ENCODE results near the gene TOP1.

TOP1 gene

DNA sequence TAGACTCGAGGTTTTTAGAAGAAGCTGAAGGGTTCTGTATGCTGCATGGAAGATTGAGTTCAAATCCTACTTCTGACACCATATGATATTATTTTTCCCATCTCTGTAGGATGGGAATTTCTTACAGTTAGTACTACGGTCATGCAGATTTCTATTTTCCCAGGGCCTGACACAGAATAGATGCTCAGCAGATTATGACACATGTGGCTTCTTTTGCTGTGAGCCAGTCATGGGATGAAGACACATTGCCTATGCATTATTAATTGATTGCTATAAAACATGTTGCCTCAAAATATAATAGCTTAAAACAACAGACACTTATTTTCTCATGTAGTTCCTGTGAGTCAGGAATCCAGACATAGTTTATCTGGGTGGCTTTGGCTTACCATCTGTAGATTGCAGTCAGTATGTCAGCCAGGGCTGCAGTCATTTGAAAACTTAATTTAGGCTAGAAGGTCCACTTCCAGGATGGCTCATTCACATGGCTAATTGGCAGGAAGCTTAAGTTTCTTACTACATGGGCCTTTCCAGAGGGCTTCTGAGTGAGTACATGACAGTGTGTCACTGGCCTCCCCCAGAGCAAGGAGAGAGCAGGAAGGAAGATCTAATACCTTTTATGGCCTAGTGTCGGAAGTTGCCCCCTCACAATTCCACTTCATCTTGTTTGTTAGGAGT, 29.5 kb downstream of the TOP1 start:
- Mint-ChIP-seq H3K27ac (peak overlapping the region; percentile 30), H3K27me3 (no peaks in the 10 kb centered on the region), H3K4me3 (peak overlapping the region; percentile 11), H3K9me3 (no peaks in the 10 kb centered on the region), H3K4me1 (peaks cover 71% of the 10 kb centered on the region), H3K36me3 (peaks cover 21% of the 10 kb centered on the region)

DNA sequence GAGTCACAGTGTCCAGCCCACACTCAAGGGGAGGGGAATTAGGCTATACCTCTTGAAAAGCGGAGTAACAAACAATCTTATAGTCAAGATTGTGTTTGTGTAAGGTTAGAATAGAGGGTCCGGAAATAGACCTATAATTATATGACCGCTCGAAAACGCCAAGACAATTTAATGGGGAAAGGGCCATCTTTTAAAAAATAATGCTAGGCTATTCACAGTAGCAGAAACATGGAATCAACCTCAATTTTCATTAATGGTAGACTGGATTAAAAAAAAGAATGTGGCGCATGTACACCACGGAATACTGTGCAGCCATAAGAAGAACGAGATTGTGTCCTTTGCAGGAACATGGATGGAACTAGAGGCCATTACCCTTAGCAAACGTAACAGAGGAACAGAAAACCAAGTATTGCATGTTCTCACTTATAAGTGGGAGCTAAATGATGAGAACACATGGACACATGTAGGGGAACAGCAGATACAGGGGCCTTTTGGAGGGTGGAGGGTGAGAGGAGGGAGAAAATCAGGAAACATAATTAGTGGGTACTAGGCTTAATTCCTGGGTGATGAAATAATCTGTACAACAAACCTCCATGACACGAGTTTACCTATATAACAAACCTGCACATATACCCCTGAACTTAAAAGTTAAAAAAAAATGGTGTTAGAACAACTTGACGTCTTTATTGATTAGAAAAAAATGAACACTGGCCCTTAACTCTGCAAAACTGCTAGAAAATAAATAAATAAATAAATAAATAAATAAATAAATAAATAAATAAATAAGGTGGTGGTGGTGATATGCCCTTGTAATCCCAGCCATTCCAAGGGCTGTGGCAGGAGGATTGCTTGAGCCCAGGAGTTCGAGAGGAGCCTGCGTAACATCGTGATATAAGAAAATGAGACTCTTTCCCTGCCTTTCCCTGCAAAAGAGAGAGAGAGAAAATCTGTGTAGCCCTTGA, 30.3 kb downstream of the TOP1 start:
- H3K9me3 Mint-ChIP-seq = no peaks in the 10 kb centered on the region
- H3K4me1 Mint-ChIP-seq = peaks cover 71% of the 10 kb centered on the region
- H3K27ac Mint-ChIP-seq = peak overlapping the region; percentile 17
- no peaks in the 10 kb centered on the region for H3K27me3 Mint-ChIP-seq
- H3K4me3 Mint-ChIP-seq = no peak overlapping the region
- peaks cover 26% of the 10 kb centered on the region for H3K36me3 Mint-ChIP-seq

DNA sequence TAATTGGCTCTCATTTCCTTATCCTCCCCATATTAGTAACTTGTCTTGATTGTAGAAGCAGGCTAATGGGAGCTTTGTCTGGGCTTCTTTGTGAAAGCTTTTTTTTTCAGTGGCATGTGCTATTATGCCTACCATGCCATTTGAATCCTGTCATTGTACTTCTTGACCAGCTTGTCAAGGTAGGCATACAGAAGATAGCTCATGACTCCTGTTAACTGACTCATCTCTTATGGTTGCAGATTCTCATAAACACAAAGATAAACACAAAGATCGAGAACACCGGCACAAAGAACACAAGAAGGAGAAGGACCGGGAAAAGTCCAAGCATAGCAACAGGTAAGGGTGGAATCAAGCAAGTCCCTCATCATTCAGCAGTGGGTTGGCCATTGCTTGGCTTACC, 32.5 kb downstream of the TOP1 start:
- no peak overlapping the region for H3K27ac Mint-ChIP-seq
- no peaks in the 10 kb centered on the region for H3K9me3 Mint-ChIP-seq
- peaks cover 68% of the 10 kb centered on the region for H3K4me1 Mint-ChIP-seq
- H3K27me3 Mint-ChIP-seq = no peaks in the 10 kb centered on the region
- peaks cover 32% of the 10 kb centered on the region for H3K36me3 Mint-ChIP-seq
- no peak overlapping the region for H3K4me3 Mint-ChIP-seq

DNA sequence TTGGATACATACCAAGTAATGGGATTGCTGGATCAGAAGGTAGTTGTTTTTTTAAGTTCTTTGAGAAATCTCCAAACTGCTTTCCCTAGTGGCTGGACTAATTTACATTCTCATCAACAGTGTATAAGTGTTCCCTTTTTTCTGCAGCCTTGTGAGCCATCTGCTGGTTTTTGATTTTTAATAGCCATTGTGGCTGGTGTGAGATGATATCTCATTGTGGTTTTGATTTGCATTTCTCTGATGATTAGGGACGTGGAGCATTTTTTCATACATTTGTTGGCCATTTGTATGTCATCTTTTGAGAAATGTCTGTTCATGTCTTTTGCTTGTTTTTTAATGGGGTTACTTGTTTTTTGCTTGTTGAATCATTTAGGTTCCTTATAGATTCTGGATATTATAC, 34.8 kb downstream of the TOP1 start:
- peaks cover 64% of the 10 kb centered on the region for H3K4me1 Mint-ChIP-seq
- peaks cover 35% of the 10 kb centered on the region for H3K36me3 Mint-ChIP-seq
- no peak overlapping the region for H3K27ac Mint-ChIP-seq
- no peaks in the 10 kb centered on the region for H3K27me3 Mint-ChIP-seq
- no peaks in the 10 kb centered on the region for H3K9me3 Mint-ChIP-seq
- H3K4me3 Mint-ChIP-seq = no peak overlapping the region

DNA sequence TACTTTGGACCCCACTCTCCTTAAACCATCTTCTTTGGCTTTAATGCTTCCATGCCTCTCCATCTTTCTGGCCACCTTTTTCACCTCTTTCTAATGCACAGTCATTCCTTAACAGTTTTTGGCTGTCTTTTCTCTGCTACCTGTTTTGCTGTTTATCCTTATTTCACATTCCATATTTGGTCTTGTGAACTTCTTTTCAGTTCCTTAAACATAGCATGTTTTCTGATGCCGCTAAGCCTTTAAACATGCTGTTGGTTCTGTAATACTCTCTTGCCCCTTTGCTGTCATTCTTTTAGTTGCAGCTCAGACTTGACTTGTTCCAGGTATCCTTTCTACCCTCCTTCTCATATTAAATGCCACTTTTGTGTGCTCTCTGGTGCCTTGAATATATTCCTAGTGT, 35.8 kb downstream of the TOP1 start:
- H3K4me3 Mint-ChIP-seq = no peak overlapping the region
- no peak overlapping the region for H3K27ac Mint-ChIP-seq
- peaks cover 61% of the 10 kb centered on the region for H3K4me1 Mint-ChIP-seq
- no peaks in the 10 kb centered on the region for H3K9me3 Mint-ChIP-seq
- H3K36me3 Mint-ChIP-seq = peaks cover 35% of the 10 kb centered on the region
- H3K27me3 Mint-ChIP-seq = no peaks in the 10 kb centered on the region

DNA sequence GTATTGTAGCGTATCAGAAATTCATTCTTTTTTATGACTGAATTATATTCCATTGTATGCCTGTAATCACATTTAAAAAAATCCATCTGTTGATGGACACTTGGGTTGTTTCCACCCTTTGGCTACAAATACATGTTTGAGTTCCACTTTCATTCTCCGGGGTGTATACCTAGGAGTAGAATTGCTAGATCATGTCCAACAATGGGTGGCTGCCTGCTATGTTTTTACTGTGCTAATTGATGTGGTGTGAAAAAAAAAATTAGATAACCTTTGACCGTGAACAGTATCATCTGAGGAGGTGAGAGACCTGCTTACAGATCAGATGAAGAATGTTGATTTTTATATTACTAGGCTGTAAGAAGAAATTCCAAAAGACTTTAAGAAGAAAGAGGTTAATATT, 37.1 kb downstream of the TOP1 start:
- Mint-ChIP-seq H3K4me1 (peaks cover 66% of the 10 kb centered on the region), H3K27me3 (no peaks in the 10 kb centered on the region), H3K9me3 (no peaks in the 10 kb centered on the region), H3K4me3 (no peak overlapping the region), H3K27ac (no peak overlapping the region), H3K36me3 (peaks cover 35% of the 10 kb centered on the region)

DNA sequence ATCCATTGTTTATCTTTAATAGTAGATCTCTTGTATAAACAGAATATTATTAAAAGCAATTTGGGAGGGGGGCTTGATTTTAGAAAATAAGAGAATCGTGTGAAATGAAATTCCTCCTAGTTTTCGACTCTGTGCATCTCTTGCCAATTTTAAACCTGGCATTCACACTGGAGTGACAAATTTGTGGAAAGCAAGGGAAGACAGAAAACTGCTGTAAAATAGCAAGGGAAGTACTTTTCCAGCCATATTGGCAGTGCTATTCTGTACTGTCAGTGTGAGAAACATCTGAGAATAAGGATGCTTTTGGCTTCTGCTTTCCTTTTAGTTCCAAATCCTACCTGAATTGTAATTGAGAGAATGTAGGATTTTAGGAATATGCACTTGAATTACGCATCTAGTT, 40.2 kb downstream of the TOP1 start:
- H3K4me3 Mint-ChIP-seq = no peak overlapping the region
- no peak overlapping the region for H3K27ac Mint-ChIP-seq
- H3K36me3 Mint-ChIP-seq = peaks cover 14% of the 10 kb centered on the region
- H3K27me3 Mint-ChIP-seq = no peaks in the 10 kb centered on the region
- no peaks in the 10 kb centered on the region for H3K9me3 Mint-ChIP-seq
- peaks cover 75% of the 10 kb centered on the region for H3K4me1 Mint-ChIP-seq

DNA sequence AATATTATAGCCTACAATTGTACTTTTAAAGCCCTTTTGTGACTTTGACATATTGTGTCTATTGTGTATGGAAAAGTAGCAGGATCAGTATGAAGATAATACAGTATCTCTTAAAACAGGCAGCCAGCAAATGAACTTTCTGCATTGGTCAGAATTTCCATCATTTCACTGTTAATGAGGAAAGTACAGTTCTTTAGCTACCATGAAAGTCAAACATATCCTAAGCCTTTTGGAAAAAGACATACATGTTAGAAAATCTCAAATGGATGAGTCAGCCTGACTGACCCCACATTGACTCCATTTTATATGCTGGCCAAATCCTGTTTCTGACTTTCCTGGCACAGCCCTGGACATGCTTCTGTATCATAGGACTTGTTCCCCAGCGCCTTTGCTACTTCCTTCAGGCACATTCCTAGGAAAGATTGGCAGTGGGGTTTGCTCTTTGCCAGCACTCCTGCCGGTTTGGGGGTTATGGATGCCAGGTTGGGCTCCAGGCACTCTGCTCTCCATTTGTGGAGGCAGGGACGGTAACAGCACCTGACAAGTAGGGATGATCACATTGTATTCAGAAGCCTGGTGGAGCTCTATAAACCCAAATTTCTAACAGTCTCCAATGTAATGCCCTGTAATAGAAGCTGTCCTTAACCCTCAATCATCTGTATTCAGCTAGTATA, 43.7 kb downstream of the TOP1 start:
- Mint-ChIP-seq H3K4me3 (no peak overlapping the region), H3K27me3 (no peaks in the 10 kb centered on the region), H3K9me3 (no peaks in the 10 kb centered on the region), H3K27ac (peak overlapping the region; percentile 62), H3K4me1 (peaks cover 85% of the 10 kb centered on the region), H3K36me3 (peaks cover 18% of the 10 kb centered on the region)

DNA sequence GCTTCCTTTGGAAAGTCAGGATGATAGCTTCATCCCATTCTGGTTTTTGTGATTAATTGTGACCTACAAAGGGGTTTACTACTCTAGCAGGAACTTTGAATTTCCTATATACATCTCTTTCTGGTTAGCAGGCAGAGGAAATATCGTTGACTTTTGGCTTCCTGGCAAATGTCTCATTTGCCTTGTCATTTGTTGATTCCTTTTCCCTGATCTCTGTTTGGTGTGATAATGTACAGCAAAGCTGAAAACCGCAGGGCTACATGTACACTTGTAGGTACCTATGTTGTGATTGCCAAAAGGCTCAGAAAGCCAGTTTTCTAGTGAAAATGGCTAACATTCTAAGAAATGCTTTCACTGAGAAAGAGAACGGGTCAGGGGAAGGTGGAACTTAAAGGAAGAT, 44.3 kb downstream of the TOP1 start:
- Mint-ChIP-seq H3K4me1 (peaks cover 86% of the 10 kb centered on the region), H3K27ac (peak overlapping the region; percentile 25), H3K27me3 (no peaks in the 10 kb centered on the region), H3K36me3 (peaks cover 22% of the 10 kb centered on the region), H3K4me3 (peak overlapping the region; percentile 16), H3K9me3 (no peaks in the 10 kb centered on the region)

DNA sequence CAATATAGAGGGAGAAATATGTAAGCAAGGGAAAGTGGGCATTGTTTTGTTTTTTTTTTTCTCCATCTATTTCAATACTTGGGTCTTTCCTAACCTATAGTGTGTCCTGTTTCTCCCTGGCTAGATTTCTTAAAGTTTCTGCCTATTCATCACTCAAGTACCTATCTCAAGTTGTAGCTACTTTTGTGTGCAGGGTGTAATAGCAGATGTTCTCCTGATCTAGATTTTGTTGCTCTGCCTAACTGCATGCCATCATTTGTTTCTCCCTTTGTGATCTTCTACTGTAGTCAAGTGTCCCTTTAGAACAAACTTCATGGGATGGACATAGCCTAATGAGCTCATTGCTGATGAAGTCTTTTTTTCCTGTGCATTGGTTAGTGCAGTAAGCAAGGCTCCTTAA, 45.8 kb downstream of the TOP1 start:
- H3K9me3 Mint-ChIP-seq = no peaks in the 10 kb centered on the region
- H3K4me3 Mint-ChIP-seq = no peak overlapping the region
- H3K4me1 Mint-ChIP-seq = peaks cover 89% of the 10 kb centered on the region
- peaks cover 19% of the 10 kb centered on the region for H3K36me3 Mint-ChIP-seq
- no peaks in the 10 kb centered on the region for H3K27me3 Mint-ChIP-seq
- H3K27ac Mint-ChIP-seq = no peak overlapping the region

DNA sequence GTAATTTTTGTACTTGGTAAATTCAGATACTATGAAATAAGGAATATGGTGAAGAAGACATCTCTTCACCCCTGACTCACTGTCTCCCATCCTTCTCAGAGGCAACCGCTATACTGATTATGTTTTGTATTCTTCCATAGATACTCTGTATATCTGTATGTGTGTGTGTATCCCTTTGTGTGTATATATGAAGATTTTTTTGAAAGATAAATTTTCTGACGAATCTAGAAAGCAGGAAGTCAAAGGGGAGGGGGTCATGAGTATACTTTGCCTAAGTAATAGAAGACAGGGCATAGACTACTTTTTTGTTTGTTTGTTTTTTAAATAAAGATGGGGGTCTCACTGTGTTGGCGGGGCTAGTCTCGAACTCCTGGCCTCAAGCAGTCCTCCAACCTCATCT, 48.2 kb downstream of the TOP1 start:
- no peaks in the 10 kb centered on the region for H3K27me3 Mint-ChIP-seq
- peaks cover 77% of the 10 kb centered on the region for H3K4me1 Mint-ChIP-seq
- H3K4me3 Mint-ChIP-seq = peak overlapping the region; percentile 20
- no peaks in the 10 kb centered on the region for H3K9me3 Mint-ChIP-seq
- H3K36me3 Mint-ChIP-seq = peaks cover 20% of the 10 kb centered on the region
- peak overlapping the region; percentile 70 for H3K27ac Mint-ChIP-seq

DNA sequence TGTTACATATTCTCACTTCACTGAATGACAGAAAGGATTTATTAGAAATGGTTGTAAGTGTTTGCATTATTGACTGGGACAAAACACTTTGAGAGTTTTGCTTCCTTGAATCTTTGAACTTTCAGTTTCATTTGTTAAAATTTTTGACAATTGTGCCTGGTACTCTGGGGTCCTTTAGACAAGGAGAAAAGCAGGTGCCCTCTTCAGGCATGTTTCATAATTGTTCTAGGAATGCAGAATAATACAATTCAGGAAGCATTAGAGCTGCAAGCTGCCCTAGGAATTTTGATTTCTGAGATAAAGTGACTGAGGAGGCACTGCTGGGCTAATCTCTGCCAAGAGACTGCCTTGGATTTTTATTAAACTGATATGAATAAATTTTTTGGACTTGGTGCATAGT, 49.7 kb downstream of the TOP1 start:
- Mint-ChIP-seq H3K27me3 (no peaks in the 10 kb centered on the region), H3K27ac (no peak overlapping the region), H3K36me3 (peaks cover 22% of the 10 kb centered on the region), H3K9me3 (no peaks in the 10 kb centered on the region), H3K4me1 (peaks cover 67% of the 10 kb centered on the region), H3K4me3 (no peak overlapping the region)

DNA sequence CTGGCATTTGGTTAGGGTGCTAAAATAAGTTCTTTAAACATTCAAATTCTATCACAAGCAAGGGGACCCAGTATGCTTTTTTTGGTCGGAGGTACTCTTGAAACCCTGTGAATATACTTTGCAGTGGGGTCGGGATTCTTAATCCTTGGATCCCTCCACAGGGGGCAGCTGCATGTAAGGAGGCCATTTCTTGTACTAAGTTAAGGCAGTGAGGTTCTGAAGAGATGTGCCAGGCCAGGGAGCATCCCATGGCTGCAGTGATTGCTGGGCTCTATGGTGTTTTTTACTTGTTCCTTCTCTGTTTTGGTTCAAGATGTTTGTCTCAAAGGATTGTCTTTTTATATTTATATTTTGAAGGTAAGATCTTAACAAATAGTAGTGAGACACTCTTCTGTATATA, 50.4 kb downstream of the TOP1 start:
- Mint-ChIP-seq H3K4me3 (no peak overlapping the region), H3K36me3 (peaks cover 24% of the 10 kb centered on the region), H3K9me3 (no peaks in the 10 kb centered on the region), H3K27me3 (no peaks in the 10 kb centered on the region), H3K27ac (no peak overlapping the region), H3K4me1 (peaks cover 64% of the 10 kb centered on the region)

DNA sequence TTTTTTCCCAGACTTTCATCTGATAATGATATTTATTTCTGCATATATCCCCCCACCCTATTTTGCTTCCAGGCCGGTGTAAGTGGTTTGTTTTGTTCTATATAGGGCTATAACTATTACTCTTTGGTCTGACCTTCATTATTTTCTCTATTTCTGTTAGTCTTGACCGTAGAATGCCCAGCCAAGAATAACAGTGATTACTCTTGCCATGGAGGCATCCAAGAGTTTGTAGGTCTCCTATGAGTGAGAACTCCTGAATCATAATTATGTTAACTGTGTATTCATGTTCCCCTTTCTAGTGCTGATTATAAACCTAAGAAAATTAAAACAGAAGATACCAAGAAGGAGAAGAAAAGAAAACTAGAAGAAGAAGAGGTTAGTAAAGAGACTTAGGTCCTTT, 52.2 kb downstream of the TOP1 start:
- Mint-ChIP-seq H3K27ac (peak overlapping the region; percentile 48), H3K4me3 (no peak overlapping the region), H3K36me3 (peaks cover 28% of the 10 kb centered on the region), H3K27me3 (no peaks in the 10 kb centered on the region), H3K4me1 (peaks cover 60% of the 10 kb centered on the region), H3K9me3 (no peaks in the 10 kb centered on the region)

DNA sequence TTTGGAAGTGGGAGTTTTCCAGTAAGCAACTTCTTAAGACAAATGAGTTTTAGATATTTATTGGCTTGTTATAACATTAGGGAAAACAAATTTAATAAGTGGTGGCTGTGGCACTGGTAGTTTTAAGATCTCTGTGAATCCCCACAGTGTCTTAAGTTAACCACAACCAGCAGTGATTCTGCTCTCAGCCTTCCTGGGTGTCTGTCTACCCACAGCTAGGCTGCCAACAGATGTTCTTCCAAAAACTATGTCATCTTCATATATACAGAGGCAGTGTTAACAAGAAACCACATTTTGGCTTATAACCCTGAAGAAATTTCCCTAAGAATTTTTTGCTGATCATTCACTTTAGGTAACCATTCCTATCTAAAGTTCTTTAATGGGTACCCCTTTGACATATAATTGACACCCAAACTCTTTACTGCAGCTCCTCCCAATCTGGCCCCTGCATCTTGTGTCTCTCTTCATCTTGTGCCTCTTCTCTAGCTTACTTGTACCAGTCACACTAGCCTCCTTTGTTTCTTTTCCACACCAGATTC, 52.7 kb downstream of the TOP1 start:
- Mint-ChIP-seq H3K9me3 (no peaks in the 10 kb centered on the region), H3K27me3 (no peaks in the 10 kb centered on the region), H3K27ac (peak overlapping the region; percentile 48), H3K36me3 (peaks cover 26% of the 10 kb centered on the region), H3K4me1 (peaks cover 58% of the 10 kb centered on the region), H3K4me3 (no peak overlapping the region)

Data from activated naive CD4-positive, alpha-beta T cell treated with anti-CD3 and anti-CD28 coated beads, Interleukin-2, amount 50 U/mL, for 24 hours (primary cell).